Central memory CD4-positive, alpha-beta T cell (primary cell): ENCODE results near the gene NACC1.

ENCODE experiments used
- DNase-seq: peaks from one replicate; pipeline ENCODE4 v3.0.0; 2022

NACC1 gene

DNA sequence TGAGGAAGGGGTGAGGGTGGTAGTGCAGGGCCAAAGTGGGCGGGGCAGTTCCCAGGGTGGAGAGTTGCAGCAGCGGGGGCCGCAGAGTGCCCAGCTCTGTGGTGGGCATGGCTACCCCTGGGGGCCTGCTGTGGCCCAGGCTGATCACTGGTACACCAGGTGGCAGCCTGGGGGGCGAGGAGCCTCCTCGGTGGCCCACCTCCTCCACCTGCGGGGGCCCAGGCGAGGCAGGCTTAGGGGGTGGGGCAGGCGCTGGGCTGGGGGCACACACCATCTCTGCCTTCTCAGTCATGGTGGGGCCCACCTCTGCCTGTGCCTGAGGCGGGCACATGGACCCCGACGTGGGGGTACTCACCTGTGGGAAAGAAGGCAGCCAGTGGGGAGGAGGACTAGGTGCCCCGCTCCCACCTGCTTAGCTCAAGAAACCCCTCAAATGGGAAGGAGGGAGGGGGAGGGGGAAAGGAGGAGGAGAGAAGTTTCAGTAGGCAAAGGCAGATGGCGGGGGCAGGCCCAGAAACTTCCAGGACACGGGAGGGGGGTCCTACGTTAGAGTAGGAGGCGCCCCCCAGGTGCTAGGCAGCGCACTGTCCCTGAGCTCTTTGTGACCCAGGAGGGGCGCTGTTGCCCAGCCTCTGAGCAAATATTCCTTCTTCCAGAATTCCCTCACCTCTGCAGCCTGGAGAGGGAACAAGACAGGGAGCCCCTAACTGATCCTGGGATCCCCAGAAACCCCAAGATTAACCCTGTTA lies 17.0 kb upstream of the NACC1 start:
- DNase-seq: no peak

- DNase-seq: no peak
Measured at GRCh38 chr19:13101590-13102415, 16.3 kb upstream of the NACC1 start.

- DNase-seq: no peak
Measured at GRCh38 chr19:13102416-13102665, 15.7 kb upstream of the NACC1 start.

DNA sequence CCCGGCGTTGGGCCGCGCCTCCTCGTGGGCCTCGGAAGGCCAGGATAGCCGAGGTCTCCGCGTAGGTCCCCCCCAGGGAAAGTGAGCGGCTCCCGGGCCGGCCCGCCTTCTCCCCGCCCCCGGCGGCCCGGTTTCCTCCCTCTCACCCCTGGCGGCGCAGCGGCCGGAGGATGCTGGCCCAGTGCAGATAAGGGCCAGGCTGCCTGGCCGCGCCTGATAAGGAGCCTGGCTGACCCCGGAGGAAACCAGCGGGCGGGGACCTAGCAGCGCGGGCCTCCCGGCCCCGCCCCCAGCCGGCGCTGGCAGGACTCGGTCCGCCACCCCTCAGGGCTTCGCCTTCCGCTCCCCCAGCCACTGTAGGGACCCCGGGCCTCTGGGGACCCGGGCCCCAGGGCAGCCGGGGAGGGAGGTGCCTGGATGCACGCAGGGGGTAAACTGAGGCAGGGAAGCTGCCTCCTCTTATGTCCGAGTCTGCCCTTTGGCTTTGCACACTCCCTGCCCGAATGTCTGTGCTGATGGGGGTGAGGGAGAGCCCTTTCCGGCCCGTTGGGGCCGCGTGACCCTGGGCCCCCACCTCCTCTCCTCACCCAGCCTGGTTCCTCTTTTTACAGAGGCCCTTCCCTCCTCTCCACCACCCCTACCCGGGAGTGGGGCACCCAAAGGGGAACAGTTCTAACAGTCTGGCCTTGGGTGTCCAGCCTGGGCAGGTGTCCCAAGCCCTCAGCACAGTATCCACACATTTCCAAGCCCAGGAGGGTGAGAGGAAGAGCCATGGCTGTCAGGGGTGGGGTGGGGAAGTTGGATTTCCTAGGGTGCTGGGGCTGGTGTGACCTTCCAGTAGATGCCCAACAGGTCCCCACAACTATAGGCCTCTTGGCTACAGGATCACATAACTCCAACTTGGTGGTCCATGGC lies 15.1 kb upstream of the NACC1 start, which contains the start of gene LYL1:
Gene LYL1 (minus strand): TSS at position 193 of the 915 bp plus-strand sequence. CDS start 1,687 bp downstream, outside the sequence.
- DNase-seq: no peak

DNA sequence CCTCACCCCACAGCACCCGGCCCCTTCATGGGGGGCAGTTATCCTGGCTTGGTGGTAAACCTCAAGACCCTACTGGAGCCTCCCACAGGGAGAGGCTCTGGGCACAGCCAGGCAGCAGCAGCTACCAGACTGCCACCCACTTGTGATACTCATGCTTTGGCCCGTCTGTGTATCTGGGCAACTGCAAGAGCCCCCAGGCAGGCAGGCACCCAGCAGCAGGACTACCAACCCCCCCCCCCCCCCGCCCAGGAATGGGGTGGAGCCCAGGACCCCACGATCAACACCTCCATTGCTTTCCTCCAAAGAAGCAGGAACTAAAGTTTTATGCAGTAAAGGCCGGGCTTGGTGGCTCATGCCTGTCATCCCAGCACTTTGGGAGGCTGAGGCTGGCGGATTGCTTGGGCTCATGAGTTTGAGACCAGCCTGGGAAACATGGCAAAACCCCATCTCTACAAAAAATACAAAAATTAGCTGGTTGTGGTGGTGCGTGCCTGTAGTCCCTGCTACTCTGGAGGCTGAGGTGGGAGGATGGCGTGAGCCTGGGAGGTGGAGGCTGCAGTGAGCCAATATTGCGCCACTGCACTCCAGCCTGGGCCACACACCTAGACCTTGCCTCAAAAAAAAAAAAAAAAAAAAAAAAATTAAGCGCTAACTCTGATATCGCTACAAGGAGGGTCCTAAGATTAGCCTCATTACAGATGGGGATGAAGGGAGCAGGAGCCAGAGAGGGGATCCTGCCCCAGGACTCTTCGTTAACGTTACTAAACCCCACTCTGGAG lies 14.3 kb upstream of the NACC1 start:
- no peak for DNase-seq

DNA sequence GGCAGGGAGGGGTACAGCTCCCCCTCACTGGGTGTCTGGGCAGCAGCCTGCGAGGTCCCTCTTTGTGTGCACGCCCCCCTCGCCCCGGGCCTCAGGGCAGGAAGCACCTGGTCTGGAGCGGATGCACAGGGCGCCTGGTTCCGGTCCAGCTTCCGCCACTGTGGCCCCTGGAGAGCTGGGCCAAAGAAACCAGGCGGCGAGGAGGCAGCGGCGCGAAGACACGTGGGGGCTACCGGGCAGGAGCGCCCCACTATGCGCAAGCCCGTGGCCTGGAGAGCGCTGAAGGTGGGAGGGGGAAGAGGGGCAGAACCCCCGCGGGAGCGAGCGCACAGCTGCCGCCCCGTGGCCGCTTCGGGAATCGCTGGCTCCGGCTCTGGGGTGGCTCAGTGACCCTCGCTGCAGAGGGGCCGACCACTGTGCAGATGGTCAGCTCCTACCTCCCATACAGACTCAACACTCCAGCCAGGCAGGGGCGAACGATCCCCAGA lies 13.7 kb upstream of the NACC1 start:
- peak; percentile 50 for DNase-seq

DNA sequence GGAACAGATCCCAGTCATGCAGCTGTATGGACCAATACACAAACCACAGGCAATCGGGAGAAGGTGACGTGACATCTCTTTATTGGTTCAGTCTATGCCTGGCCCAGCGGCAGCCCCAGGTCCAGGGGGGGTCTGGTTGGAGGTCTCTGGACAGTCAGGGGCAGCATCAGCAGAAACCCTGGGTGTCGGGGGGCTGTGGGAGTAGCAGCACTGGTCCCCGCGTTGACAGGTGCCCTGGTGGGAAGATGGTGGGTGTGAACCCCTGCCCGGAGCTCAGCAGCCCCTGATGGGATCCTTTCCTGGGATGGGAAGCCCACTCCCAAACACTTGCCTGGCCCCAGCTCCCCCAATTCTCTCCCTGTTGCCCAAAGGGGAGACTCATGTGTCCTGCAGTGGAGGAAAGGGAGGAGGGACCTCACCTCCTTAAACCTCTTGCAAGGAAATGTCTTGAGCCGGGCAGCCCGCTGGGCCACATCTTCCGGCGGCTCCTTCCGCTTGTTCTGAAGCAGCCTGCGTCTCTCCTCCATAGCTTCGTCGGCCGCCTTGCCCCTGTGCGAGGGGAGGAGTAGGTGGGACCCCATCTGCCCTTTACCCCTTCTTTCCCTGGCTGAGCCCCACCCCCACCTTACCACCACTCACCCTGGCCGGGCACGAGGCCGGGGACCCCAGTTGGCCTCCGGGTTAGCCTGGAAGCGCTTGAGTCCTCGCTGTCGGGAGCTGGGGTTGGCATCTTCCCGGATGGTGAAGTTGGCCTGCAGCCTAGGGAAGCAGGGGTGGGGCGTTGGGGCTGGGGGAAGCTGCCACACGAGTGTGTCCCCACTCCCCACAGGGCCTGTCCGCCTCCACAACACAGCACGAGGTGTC lies 13.0 kb upstream of the NACC1 start:
- peak; percentile 24 for DNase-seq

- no peak for DNase-seq
Measured at GRCh38 chr19:13109361-13110098, 8.5 kb upstream of the NACC1 start.

DNA sequence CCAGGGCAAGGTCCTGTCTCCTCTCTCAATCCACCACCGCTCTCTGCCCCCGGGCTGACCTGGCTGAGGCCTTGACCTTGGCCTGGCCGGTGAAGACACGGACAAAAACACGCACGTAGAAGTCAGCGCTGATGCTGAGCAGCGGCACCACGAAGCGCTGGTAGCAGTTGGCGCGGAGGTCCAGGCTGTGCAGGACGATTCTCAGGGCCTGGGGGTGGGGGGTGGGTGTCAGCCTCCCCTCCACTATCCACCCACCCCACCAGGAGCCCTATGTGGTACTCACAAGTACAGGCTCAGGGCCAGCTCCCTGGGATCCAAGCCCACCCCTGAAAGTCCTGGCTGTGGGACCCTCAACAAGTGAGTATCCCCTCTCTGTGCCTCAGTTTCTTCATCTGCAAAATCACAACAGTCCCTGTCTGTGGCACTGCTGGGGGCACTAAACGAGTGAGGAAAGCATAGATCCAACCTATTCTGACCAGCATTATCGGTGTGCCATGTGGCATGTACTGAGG lies 7.9 kb upstream of the NACC1 start:
- DNase-seq: no peak

DNA sequence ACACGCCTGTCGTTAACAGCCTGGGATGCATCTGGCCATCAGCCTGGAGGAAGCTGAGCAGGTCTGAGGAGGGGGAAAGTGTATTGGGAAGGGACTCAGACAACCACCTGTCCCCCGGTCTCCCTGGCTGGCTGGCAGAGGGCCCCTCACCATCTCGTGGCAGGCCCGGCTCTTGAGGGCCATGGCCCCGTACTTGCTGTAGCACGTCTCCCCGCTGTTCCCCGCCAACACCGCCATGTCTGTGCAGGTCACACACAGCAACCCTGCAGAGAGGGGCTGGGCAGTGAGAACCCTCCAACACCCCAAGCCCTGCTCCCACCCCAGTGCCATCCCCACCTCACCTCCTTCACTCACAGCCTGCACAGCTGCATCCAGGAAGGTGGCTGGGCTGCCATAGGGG lies 5.5 kb upstream of the NACC1 start:
- DNase-seq: no peak

GRCh38 chr19:13115936-13116281 lies 2.2 kb upstream of the NACC1 start:
- no peak for DNase-seq

GRCh38 chr19:13116282-13117175 lies 1.5 kb upstream of the NACC1 start, which contains the start of gene TRMT1:
Gene TRMT1, minus strand, starts transcription at chr19:13116740. Its CDS starts 341 bp downstream, at chr19:13116399.
- peak; percentile 87 for DNase-seq

DNA sequence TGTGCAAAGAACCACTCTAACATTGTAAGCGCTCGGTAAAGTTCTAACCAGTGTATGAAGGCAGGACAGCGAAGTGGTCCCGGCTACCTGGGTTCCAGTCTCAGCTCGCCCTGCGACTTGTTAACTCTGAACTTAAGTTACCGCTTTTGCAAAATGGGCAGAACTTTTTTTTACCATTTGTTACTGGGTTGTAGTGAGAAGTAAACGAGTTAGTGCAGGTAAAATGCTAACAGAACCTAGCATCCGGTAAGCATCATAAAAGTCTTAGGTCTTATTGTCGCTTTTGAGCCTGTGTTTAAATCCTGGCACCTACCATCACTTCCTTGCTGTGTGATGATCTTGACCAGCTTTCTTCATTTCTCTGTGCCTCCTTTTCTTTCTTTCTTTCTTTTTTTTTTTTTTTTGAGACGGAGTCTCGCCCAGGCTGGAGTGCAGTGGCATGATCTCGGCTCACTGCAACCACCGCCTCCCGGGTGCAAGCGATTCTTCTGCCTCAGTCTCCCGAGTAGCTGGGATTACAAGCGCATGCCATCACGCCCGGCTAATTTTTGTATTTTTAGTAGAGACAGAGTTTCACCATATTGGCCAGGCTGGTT lies 790 bp upstream of the NACC1 start:
- DNase-seq: no peak

GRCh38 chr19:13118424-13119193 lies 545 bp downstream of the NACC1 start:
- no peak for DNase-seq

DNA sequence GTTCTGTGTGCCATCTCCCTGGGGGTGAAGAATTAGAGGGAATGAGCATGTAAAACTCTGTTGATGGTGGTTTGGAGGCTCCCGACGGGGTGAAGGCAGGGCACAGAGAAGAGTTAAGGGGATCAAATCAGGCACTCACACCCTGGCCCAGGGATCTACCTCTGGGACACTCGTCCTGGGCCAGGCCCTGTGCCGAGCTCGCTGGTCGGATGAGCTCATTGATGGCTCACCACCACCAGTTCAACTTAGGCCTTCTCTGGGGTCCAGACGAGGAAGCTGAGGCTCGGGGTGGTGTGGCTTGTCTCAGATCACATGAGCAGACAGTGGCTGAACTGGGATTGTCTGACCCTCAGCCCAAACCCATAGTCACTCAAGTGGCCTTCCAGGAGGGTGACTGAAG lies 1.6 kb downstream of the NACC1 start:
- no peak for DNase-seq

DNA sequence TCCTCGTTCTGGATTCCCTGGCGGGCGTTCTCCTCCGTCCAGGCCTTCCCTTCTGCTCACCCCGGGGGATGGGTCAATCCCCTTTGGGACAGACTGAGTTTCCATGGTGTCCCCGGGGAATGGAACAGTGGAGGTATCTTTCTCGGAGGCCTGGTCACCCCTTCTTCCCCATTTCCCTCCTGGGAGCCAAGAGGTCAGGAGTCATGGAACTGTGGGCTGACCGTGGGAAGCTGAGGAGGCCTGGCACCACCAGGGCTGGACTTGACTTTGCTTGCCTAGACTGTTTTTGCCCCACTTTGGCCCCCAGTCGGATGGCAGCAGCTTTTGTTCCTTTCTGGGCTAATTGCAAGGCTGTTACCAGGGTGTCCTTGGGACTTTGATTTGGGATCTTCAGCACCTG lies 2.0 kb downstream of the NACC1 start:
- no peak for DNase-seq

GRCh38 chr19:13120817-13121216 lies 2.8 kb downstream of the NACC1 start:
- no peak for DNase-seq
